ENCODE results near the gene N4BP2L2. TPM values are rescaled to one million over a fixed set of nuclear protein-coding genes. Genes with fewer than 3 reads are reported as not detected.

Gene N4BP2L2
- total and polyA plus RNA-seq, 9 of the 15 experiments (the other 6 are each of a cell fraction or from before 2014, with no cell fraction given): 33.9 to 76.4 (median 48.7) TPM

GRCh38 chr13:32384702-32385101 lies 153.9 kb downstream of the N4BP2L2 start:
- ATAC-seq: no peak
- Histone ChIP-seq H3K27me3 (ENCODE audit: control insufficient read depth in 2 of 2, insufficient read depth in 2 of 2, low read length in 2 of 2) (no peaks in the 10 kb centered on the region), H2AFZ (ENCODE audit: low read depth, low read length) (no peak overlapping the region), H3K27ac (ENCODE audit: extremely low read depth, low read depth, low read length) (no peak overlapping the region), H3K36me3 (ENCODE audit: control insufficient read depth, insufficient read depth, low read length) (peaks cover 26% of the 10 kb centered on the region; the same call in 2 of the 3 replicates), H3K4me1 (replicated peaks in 1 of 2; ENCODE audit: control insufficient read depth in 2 of 2, insufficient read depth in 2 of 2, low read length in 2 of 2) (no peaks in the 10 kb centered on the region), H3K79me2 (ENCODE audit: control insufficient read depth, insufficient read depth, low read length) (no peaks in the 10 kb centered on the region), H3K9me3 (replicated peaks; ENCODE audit: control insufficient read depth, insufficient read depth, low read depth, low read length) (no peaks in the 10 kb centered on the region), H3K9ac (ENCODE audit: insufficient read depth in 1 of 2, low read depth in 2 of 2, low read length in 2 of 2) (no peak overlapping the region), H3K4me2 (ENCODE audit: insufficient read depth, low read length) (no peak overlapping the region), H3K9me1 (ENCODE audit: control insufficient read depth, insufficient read depth, low read length) (no peaks in the 10 kb centered on the region), H4K20me1 (replicated peaks; ENCODE audit: control insufficient read depth, insufficient read depth, low read length) (no peaks in the 10 kb centered on the region), H3K4me3 (no peak overlapping the region)
- intact Hi-C loops (cut with micrococcal nuclease): no loop called here
- POLR2A ChIA-PET: no interaction called here
- in situ Hi-C loops (cut with MboI): no loop called here
- BruUV-seq (replicated peaks): no TSS peak
- TF ChIP-seq FOXP4 (CRISPR knock-in tag; IDR thresholded peaks at IDR 0.05; ENCODE audit: borderline replicate concordance) (no peak), KDM2B (CRISPR knock-in tag; IDR thresholded peaks at IDR 0.05) (no peak), IRF9 (tag; IDR thresholded peaks at IDR 0.05) (no peak), SPI1 (IDR thresholded peaks at IDR 0.05; ENCODE audit: borderline replicate concordance, low read depth, low read length) (peak; percentile 85)
- CTCF ChIA-PET (ENCODE audit: low intra/inter-chr PET ratio): no interaction called here
- FAIRE-seq: no peak
- no peak for DNase-seq (ENCODE audit: extremely low read depth in 1 of 4, low spot score in 3 of 4)
- WGBS (ENCODE audit: insufficient coverage, low coverage, missing lambda C conversion rate): 85% methylated on average over 2 of the region's 2 CpGs
